GM23248 (cell line): ENCODE measurements around the gene KRTAP10-3. TPM values are rescaled to one million over a fixed set of nuclear protein-coding genes. Genes with fewer than 3 reads are reported as not detected.
"Not testable (repeated sequence)": the region's sequence is repeated elsewhere in the genome, so short reads cannot be mapped to it uniquely, and the experiment has no call there.

Experiments used
- DNase-seq: peaks from one replicate; pipeline ENCODE4 v3.0.0-alpha.2; 2015
- H2AFZ ChIP-seq: fragments of 200-600 bp; sonication (generic); 2 replicates; pipeline ENCODE4 v1.6.1; 2016; ENCODE audit warnings: antibody characterized with exemption
- H3F3A ChIP-seq: fragments of 200-600 bp; sonication (generic); 2 replicates; pipeline ENCODE4 v1.6.1; 2016; ENCODE audit warnings: mild to moderate bottlenecking, antibody characterized with exemption, mixed run types; ENCODE audit not compliant: insufficient read depth
- H3K27ac ChIP-seq: fragments of 200-600 bp; sonication (generic); 2 replicates; pipeline ENCODE4 v1.5.1; 2016; ENCODE audit warnings: mild to moderate bottlenecking
- H3K27me3 ChIP-seq: fragments of 200-600 bp; sonication (generic); replicated peaks from 2 replicates; pipeline ENCODE4 v1.6.1; 2016; ENCODE audit warnings: mild to moderate bottlenecking; ENCODE audit not compliant: insufficient read depth
- H3K36me3 ChIP-seq: fragments of 200-600 bp; sonication (generic); 2 replicates; pipeline ENCODE4 v1.6.1; 2016; ENCODE audit warnings: low read depth, mild to moderate bottlenecking
- H3K4me1 ChIP-seq: fragments of 200-600 bp; sonication (generic); 2 replicates; pipeline ENCODE4 v1.6.1; 2016; ENCODE audit warnings: mild to moderate bottlenecking; ENCODE audit not compliant: insufficient read depth
- H3K4me2 ChIP-seq: fragments of 200-600 bp; sonication (generic); one replicate; pipeline ENCODE4 v1.6.1; 2016; ENCODE audit warnings: mild to moderate bottlenecking; ENCODE audit not compliant: unreplicated experiment
- H3K4me3 ChIP-seq: fragments of 200-600 bp; sonication (generic); 2 replicates; pipeline ENCODE4 v1.5.1; 2016; ENCODE audit warnings: mild to moderate bottlenecking
- H3K79me2 ChIP-seq: fragments of 200-600 bp; sonication (generic); 2 replicates; pipeline ENCODE4 v1.6.1; 2016; ENCODE audit warnings: mild to moderate bottlenecking; ENCODE audit not compliant: insufficient read depth
- H3K9ac ChIP-seq: fragments of 200-600 bp; sonication (generic); 2 replicates; pipeline ENCODE4 v1.6.1; 2016; ENCODE audit warnings: mild to moderate bottlenecking
- H3K9me2 ChIP-seq: fragments of 200-600 bp; sonication (generic); 2 replicates; pipeline ENCODE4 v1.6.1; 2016; ENCODE audit warnings: mixed run types, mild to moderate bottlenecking, moderate library complexity; ENCODE audit not compliant: insufficient read depth
- H3K9me3 ChIP-seq: fragments of 200-600 bp; sonication (generic); one replicate; pipeline ENCODE4 v1.6.1; 2017; ENCODE audit warnings: low read depth
- H4K20me1 ChIP-seq: fragments of 200-600 bp; sonication (generic); 2 replicates; pipeline ENCODE4 v1.6.0; 2016; ENCODE audit not compliant: insufficient read depth
- EZH2 ChIP-seq: fragments of 200-600 bp; sonication (generic); IDR thresholded peaks from 2 replicates; pipeline ENCODE4 v1.6.1; 2018; ENCODE audit warnings: antibody characterized with exemption, mild to moderate bottlenecking; ENCODE audit not compliant: insufficient read depth, poor library complexity, severe bottlenecking
- EZH2phosphoT487 ChIP-seq: fragments of 200-600 bp; sonication (generic); IDR thresholded peaks from 2 replicates; pipeline ENCODE4 v1.6.1; 2018; ENCODE audit warnings: antibody characterized with exemption, moderate library complexity, mild to moderate bottlenecking, low read depth; ENCODE audit not compliant: insufficient read depth
- WGBS, 2 experiments: methylation state at CpG; one replicate each; pipeline ENCODE4 v1.1.6; 2015 to 2017; ENCODE audit warnings: low lambda C conversion rate in 2 of 2, low coverage in 1 of 2; ENCODE audit errors: missing lambda C conversion rate in 2 of 2; 5-methylcytosine and 5-hydroxymethylcytosine counted together
- in situ Hi-C: fragments of 300-500 bp; cut with MboI; formaldehyde crosslinking; loops from 2 replicates; pipeline ENCODE4 v1.15.0; 2020
- polyA plus RNA-seq: library from polyadenylated mRNA; unstranded; fragments of >200 nt; fragmentation: Nextera tagmentation; extraction: Ambion mirVana; gene quantifications from 2 replicates; pipeline ENCODE4 v1.2.1, GENCODE V29; 2016
- total RNA-seq: library from RNA; depleted of rRNA; stranded (reverse); fragments of >200 nt; shearing (Covaris generic); gene quantifications from 2 replicates; pipeline ENCODE4 v1.2.3, GENCODE V29; 2014

KRTAP10-3 gene
- total and polyA plus RNA-seq, 2 experiments from 2014 or later: not detected

- 47 to 54% methylated on average over 1 of the region's 1 CpG for WGBS, 2 experiments
Observed at GRCh38 chr21:44564099-44564498, 5.5 kb upstream of the KRTAP10-3 start.

GRCh38 chr21:44558329-44558675 lies 293 bp downstream of the KRTAP10-3 start:
- H3K4me3 ChIP-seq, H3K79me2 ChIP-seq, H2AFZ ChIP-seq, H3K27ac ChIP-seq, H4K20me1 ChIP-seq, H3K9me2 ChIP-seq, H3K4me1 ChIP-seq, in situ Hi-C loops, DNase-seq, H3K4me2 ChIP-seq, H3K9ac ChIP-seq, H3K36me3 ChIP-seq, H3F3A ChIP-seq, H3K9me3 ChIP-seq: not testable (repeated sequence)
- H3K27me3 ChIP-seq: peaks cover 31% of the 10 kb centered on the region
- 36 to 48% methylated on average over 4 to 10 of the region's 10 CpGs for WGBS, 2 experiments

More at GRCh38 chr21:44564099-44564498, 5.5 kb upstream of the KRTAP10-3 start:
- in situ Hi-C loops: no loop called here
- Histone ChIP-seq H3K27ac (no peak overlapping the region), H3K4me1 (no peaks in the 10 kb centered on the region), H3K4me2 (no peak overlapping the region), H4K20me1 (no peaks in the 10 kb centered on the region), H3K9me3 (no peaks in the 10 kb centered on the region), H3K9ac (no peak overlapping the region), H3K9me2 (no peaks in the 10 kb centered on the region), H3K36me3 (no peaks in the 10 kb centered on the region), H3F3A (no peaks in the 10 kb centered on the region), H3K27me3 (peaks cover 9% of the 10 kb centered on the region; the same call in 1 of the 2 replicates), H3K79me2 (no peaks in the 10 kb centered on the region), H2AFZ (no peak overlapping the region), H3K4me3 (no peak overlapping the region)
- TF ChIP-seq EZH2: no peak
- TF ChIP-seq EZH2phosphoT487: no peak
- no peak for DNase-seq

GRCh38 chr21:44557491-44558328 lies 885 bp downstream of the KRTAP10-3 start:
- Histone ChIP-seq H3K27ac (no peak overlapping the region), H3K36me3 (no peaks in the 10 kb centered on the region), H3K9me2 (no peaks in the 10 kb centered on the region), H3K9ac (no peak overlapping the region), H3F3A (no peaks in the 10 kb centered on the region), H3K4me3 (no peak overlapping the region), H4K20me1 (no peaks in the 10 kb centered on the region), H3K79me2 (no peaks in the 10 kb centered on the region), H3K9me3 (no peaks in the 10 kb centered on the region), H3K4me2 (no peak overlapping the region), H3K4me1 (no peaks in the 10 kb centered on the region), H2AFZ (no peak overlapping the region), H3K27me3 (peaks cover 35% of the 10 kb centered on the region)
- no peak for TF ChIP-seq EZH2phosphoT487
- TF ChIP-seq EZH2: no peak
- in situ Hi-C loops: no loop called here
- DNase-seq: no peak
- 31 to 35% methylated on average over 23 to 30 of the region's 30 CpGs for WGBS, 2 experiments

GRCh38 chr21:44556879-44557278 lies 1.7 kb downstream of the KRTAP10-3 start:
- Histone ChIP-seq H3F3A (no peaks in the 10 kb centered on the region), H2AFZ (no peak overlapping the region), H4K20me1 (no peaks in the 10 kb centered on the region), H3K27ac (no peak overlapping the region), H3K9me3 (no peaks in the 10 kb centered on the region), H3K27me3 (peaks cover 35% of the 10 kb centered on the region), H3K79me2 (no peaks in the 10 kb centered on the region), H3K9ac (no peak overlapping the region), H3K4me2 (no peak overlapping the region), H3K36me3 (no peaks in the 10 kb centered on the region), H3K4me3 (no peak overlapping the region), H3K4me1 (no peaks in the 10 kb centered on the region), H3K9me2 (no peaks in the 10 kb centered on the region)
- WGBS, 2 experiments: 72 to 77% methylated on average over 9 of the region's 9 CpGs
- no peak for DNase-seq
- in situ Hi-C loops: no loop called here
- TF ChIP-seq EZH2phosphoT487 (no peak), EZH2 (no peak)
